ENCODE data around the gene TAF11. TPM values are rescaled to one million over a fixed set of nuclear protein-coding genes. Genes with fewer than 3 reads are reported as not detected.

Gene TAF11
- total RNA-seq, 4 donors from 2014 or later: 16.9 to 33.9 (median 26.4) TPM

Other genes with a start within 250 kb of the TAF11 start
- gene ILRUN, start 191.3 kb downstream of the TAF11 start, total RNA-seq: 10 to 100 TPM; 65.0 to 86.5 (median 69.6) TPM
- gene SNRPC, start 130.5 kb downstream of the TAF11 start, total RNA-seq: 10 to 100 TPM; 54.8 to 99.0 (median 65.6) TPM
- 10 to 100 TPM in 1 of 4 donors, 1 to 10 TPM in 3; 6.3 to 12.2 (median 9.0) TPM for gene BLTP3A, start 96.0 kb downstream of the TAF11 start, total RNA-seq
- 10 to 100 TPM; 24.7 to 34.6 (median 30.5) TPM for gene ANKS1A, start 1.2 kb upstream of the TAF11 start, total RNA-seq